GM19351 (cell line): ENCODE results near the gene BAG3.
A peak's percentile ranks its signal among the peaks of the same experiment; 100 is the strongest.
"Not testable (repeated sequence)": the region's sequence is repeated elsewhere in the genome, so short reads cannot be mapped to it uniquely, and the experiment has no call there.

Experiments
- ATAC-seq: cut with Tn5 transposase; IDR thresholded peaks from one replicate; pipeline ENCODE4 v1.9.1; 2021; ENCODE audit warnings: mild to moderate bottlenecking, moderate library complexity; ENCODE audit not compliant: unreplicated experiment

BAG3 gene

GRCh38 chr10:119689016-119689580 is 37.9 kb downstream of the BAG3 start:
- no peak for ATAC-seq

GRCh38 chr10:119691726-119692125 is 40.5 kb downstream of the BAG3 start:
- no peak for ATAC-seq

DNA sequence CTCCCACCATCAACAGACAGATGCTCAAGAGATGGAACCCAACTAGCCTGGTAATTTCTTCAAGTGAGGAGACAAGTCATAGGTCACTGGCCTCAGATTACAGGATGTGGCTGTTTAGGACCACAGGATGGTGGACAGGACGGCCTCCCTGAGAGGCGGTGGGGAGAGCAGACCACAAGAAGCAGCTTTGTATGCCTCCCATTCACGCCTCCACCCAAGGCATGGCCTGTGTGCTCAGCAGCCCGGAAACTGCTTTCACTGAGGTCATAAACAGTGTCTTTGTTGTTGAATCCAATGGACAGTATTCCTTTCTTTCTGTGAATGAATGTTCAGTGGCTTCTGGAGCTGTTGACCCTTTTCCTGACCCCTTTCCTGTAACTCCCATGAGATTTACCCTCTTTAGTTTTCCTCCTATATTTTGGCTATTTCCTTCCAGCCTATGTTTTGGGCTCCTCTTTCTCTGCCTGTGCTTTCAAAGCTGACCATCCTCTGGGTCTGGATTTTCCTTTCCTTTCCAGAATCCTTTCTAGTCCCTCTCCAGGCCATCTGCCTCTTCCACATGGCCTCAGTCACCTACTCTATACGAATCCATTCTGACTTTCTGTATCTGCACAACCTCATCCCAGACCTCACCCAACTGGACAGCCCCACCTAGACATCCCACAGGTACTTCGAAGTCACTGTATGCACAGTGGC is 42.2 kb downstream of the BAG3 start:
- peak; percentile 98 for ATAC-seq

DNA sequence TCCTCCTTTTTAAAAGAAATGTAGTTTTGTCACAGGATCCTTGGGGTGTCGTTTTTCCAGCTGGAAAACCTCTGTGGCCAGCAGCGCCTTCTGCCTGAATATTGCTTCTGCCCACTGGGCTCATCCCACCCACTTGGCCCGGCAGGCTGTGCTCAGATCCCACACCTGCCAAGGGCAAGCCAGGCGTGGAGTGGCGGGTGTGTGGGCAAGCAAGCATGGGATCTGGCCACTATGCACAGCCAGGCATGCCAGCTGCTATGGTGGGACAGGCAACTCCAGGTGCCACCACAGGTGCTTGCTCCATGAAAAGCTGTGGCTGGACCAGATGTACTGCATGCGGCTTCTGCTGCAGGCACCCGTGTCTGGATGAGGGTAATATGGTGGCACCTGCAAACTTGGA is 43.4 kb downstream of the BAG3 start:
- no peak for ATAC-seq

GRCh38 chr10:119700321-119700954 is 49.3 kb downstream of the BAG3 start:
- peak; percentile 58 for ATAC-seq

DNA sequence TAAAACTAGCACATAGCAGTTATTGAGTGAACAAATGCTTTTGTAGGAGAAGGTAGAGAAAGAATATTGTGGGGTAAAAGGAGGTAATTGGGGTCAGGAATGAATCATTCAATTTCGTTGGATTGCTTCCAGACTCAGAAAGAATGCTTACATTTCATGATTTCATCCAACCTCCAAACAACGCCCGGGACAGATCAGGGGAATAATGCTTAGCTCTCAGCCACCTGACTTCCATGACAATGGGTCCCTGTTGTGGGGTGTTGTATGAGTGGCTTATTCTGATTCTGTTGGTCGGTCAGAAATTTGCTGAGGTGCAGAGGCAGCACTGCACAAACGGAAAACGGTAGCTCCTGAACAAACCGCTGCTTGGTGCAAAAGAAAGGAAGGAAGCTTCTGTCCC is 50.7 kb downstream of the BAG3 start:
- ATAC-seq = no peak

DNA sequence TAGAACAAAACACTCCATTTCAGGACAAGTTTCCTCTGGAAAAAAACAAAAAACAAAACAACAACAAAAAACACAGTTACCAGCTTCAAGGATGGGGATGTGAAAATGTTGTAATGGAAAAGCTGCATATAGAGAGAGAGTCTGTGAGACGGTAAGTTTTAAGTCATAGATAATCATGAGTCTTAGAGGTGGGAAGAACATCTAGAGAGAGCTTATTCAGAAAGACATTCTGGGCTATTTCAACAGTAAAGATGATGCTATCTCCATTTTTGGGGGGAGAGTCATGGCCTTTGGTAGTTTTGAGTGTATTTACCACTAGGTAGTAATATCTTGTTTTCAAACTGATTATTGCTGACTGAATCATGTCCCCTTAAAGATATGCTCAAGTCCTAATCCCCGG is 51.4 kb downstream of the BAG3 start:
- ATAC-seq = no peak

DNA sequence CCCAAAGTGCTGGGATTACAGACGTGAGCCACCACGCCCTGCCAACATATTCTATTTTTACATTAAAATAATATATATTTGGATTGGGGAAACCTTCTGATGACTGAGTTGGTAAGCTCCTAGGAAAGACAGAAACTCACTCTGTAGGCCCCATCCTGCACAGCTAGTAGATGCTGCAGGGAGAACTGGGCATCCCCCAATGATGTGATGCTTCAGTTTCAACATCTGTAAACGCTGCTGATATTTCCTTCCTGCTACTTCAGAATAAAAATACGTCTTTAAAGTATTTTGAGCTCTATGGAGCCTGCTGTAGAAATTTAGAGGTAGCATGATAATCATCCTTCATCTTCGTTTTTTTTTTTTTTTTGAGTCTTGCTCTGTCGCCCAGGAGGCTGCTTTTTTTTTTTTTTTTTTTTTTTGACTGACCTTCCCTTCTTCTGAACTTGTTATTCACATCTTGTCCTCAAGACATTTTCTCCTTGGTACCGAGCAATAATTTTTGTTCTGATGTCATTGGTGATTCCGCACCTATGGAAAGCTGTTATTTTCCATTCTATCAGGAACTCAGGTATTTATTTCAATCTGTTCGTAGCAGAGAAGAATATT is 52.8 kb downstream of the BAG3 start:
- ATAC-seq = no peak

DNA sequence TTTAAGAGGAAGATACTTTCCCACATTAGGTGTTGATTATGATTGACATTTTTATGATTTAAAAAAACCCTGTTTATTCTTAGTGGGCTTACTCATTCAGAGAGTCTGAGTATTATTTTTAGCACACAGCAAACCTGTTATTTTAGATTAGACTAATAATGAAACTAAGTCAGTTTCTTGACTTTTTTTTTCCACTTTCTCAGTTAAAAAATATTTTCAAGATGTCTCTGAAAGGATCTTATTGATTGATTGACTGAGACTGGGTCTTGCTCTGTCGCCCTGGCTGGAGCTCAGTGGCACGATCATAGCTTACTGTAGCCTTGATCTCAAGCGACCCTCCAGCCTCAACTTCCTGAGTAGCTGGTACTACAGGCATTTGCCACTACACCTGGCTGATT is 54.3 kb downstream of the BAG3 start:
- ATAC-seq = peak; percentile 37

DNA sequence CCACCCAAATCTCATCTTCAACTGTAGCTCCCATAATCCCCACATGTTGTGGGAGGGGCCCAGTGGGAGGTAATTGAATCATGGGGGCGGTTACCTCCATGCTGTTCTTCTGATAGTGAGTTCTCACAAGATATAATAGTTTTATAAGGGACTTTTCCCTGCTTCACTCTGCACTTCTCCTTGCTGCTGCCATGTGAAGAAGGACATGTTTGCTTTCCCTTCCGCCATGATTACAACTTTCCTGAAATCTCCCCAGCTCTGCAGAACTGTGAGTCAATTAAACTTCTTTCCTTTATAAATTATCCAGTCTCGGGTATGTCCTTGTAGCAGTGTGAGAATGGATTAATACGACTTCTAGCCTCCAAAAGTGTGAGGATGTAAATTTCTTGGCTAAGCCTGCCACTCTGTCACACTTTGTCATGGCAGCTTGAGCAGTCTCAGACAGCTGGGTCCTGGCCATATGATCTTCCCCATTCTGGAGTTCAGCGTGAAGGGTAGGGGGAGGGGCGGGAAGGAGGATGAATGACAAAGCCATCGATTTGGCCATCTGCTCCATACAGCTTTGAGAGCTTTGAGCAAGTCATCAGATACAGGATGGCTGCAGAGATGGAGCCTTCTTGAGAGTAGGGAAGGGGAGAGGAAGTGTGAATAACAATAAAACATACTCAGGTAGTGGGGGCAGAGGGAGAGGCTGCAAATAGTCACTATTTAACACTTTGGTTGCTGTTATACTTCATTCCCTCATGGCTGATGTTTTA is 55.5 kb downstream of the BAG3 start:
- no peak for ATAC-seq

DNA sequence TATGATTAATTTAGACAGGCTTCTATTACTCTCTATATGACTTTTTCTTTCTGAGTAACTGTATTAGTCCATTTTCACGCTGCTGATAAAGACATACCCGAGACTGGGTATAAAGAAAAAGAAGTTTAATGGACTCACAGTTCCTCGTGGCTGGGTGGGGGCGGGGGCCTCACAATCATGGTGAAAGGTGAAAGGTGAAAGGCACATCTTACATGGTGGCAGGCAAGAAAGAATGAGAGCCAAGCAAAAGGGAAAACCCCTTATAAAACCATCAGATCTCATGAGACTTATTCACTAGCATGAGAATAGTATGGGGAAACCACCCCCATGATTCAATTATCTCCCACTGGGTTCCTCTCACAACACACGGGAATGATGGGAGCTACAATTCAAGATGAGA is 56.2 kb downstream of the BAG3 start:
- not testable (repeated sequence) for ATAC-seq

DNA sequence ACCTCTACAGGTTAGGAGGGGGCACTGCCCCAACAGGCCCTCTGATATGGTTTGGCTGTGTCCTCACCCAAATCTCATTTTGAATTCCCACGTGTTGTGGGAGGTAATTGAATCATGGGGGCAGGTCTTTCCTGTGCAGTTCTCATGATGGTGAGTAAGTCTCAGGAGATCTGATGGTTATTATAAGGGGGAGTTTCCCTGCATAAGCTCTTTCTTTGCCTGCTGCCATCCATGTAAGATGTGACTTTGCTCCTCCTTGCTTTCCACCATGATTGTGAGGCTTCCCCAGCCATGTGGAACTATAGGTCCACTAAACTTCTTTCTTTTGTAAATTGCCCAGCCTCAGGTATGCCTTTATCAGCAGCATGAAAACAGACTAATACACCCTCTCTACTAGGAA is 59.8 kb downstream of the BAG3 start:
- ATAC-seq = not testable (repeated sequence)

DNA sequence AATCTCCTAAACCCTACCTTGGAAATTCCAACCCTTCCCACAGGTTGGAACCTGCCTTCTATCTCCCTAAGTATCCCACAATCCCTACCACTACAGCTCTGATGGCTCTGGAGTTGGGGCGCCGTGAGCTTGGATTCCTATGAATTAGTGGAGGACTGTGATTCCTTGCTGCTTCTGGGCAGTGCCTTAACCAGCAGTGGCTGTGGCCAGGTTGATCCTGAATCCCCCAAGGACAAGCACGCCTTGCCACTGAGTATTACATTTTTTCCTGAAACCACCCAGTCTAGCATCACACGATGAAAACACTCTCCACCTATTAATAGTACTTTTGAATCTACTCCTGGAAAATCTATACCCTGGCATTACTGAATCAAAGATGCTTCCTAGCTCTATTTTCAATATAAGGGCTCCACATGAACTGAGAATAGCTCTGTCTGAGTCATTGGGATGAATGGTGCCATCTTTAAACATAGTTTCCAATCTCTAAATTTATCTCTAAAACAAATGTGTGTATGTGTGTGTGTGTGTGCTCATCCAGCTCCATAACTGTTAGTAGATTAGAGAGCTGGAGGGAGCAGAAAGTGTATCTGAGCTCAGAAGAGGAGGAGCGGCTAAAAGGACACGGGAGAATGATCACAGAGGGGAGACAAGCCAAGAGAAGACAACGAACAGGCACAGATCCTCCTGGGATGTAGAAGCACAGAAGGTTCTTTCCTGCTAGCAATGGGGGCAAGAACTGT is 62.7 kb downstream of the BAG3 start:
- no peak for ATAC-seq

DNA sequence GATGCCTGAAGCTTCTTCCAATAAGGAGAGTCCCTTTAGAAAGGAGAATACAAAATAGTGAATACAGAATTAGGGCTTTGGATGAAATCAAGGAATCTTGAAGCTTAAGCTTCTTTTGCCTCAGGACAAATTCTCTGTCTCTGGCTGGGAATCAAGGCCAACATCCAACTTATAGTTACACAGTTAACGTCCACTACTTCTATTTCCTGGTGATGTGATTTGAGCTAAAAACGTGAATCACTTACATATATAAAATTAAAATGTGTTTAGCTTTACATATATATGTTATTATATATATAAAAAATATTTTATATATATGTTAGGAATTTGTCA is 63.3 kb downstream of the BAG3 start:
- no peak for ATAC-seq

DNA sequence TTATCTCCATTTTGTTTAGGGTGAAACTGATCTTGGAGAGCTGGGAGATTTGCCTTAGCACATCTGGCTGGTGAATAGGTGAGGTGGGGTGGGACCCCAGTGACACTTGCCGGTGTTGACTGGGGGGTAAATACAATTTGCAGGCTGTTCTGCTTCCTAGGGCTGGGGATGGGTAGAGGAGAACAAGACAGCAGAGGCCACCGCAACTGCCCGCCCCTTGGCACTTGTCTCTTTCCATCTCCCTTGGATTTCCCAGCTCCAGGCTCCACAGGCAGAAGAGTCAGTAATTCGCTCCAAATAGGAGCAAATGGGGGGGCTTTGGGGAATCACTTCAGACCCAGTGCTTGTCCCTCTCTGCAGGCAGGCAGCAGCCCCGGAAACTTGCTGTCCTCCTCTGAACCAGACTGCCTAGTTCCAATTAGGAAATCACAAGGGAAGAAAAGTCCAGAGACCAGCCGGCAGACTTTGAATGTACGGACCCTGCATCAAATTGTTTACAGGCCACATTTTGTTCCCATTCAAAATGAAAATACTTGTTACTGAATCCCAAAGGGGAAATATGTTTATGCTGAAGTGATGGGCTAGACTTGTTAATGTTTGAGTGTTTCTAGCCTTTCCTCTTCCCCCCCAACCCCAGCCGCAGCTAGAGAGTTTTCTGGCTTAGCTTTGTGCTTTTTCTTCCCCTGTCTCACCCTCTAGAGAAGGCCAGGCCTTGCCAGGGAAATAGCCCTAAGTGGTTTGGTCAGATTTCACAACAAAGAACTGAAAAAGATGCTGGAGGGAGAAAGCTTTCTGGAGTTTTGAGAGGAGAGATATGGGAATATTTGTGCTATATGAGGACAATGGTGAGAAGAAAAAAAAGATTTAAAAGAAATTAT is 64.7 kb downstream of the BAG3 start:
- ATAC-seq = no peak

GRCh38 chr10:119723161-119723560 is 72.0 kb downstream of the BAG3 start:
- no peak for ATAC-seq

GRCh38 chr10:119723624-119724023 is 72.4 kb downstream of the BAG3 start:
- no peak for ATAC-seq

GRCh38 chr10:119724593-119725516 is 73.7 kb downstream of the BAG3 start:
- peak; percentile 19 for ATAC-seq

DNA sequence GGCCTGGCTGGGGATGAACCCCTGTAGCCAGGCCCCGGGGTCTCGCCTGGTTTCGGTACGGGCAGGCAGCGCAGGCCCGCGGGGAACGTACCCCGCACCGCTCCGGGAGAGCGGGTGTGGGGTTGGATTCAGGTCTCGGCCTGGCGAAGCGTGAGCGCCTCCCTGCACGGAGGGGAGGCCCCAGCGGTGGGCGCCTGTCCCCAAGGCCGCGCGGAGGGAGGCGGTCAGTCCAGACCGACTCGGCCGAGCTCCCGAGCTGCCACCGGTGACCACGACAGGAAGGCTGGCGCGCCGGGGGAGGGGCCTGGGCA is 74.3 kb downstream of the BAG3 start:
- no peak for ATAC-seq
